ENCODE data around the gene EEF1E1.
"Not testable (repeated sequence)": the region's sequence is repeated elsewhere in the genome, so short reads cannot be mapped to it uniquely, and the experiment has no call there.

EEF1E1 gene

DNA sequence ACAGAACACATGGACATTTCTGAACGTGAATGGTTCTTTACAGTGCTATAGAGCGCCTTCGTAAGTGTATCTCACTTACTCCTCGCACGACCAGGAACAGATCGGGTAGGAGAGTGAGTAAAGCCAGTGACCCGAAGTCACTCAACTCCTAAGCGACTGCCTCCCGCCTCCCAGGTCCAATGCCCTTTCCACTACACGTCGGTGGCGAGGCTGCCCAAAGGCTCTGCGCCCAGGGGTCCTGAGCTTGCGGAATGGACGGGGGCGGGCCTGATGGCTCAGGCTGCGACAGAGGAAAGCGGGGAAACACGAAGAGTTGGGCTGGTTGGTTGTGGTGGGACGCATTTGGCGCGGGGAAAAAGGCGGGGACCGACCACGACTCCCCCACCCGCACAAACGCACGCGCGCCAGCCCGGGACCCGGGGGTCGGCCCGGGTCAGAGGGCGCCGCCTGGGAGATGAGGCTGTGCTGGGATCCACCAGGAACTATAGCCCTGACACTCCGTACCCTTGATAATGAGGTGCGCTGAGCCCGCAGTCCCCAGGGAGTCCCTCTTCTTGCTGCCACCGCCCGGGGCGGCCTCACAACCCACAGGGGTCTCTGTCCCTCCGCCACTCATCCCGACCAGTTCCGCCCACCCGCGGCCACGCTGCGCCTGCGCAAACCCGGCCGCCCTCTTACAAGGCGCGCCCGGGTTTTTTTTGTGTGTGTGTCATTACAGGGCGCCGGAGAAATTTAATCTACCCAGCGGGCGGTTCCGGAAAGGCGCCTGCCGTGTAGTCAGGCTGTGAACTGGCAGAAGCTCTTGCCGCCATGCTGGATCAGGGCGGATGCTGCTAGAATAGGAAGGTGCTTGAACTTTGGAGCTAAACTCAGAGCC lies 38.3 kb downstream of the EEF1E1 start, which contains the start of gene BLOC1S5:
Gene BLOC1S5 (minus strand): TSS at position 629 of the 877 bp plus-strand sequence. CDS start 13 bp downstream, at position 616.
- DNase-seq (ENCODE audit: low read depth) = peak; percentile 96

DNA sequence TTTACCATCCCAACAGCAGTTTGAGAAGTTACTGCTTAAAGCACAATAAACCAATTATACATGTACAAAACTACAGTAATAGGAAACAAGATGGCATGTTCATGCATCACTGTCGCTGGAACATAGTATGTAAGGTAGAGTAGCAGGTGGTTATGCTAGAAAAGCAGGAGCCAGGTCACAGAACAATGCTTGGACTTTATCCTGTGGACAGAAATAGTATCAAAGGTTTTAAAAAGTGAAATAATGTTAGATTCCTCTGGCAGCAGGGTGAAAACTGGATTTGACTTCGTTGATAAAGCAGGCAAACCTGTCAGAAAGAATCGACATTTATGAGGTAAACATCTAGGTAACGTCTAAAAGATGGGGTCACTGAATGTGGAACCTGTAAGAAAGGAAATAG lies 40.6 kb downstream of the EEF1E1 start:
- DNase-seq (ENCODE audit: low read depth) = no peak

DNA sequence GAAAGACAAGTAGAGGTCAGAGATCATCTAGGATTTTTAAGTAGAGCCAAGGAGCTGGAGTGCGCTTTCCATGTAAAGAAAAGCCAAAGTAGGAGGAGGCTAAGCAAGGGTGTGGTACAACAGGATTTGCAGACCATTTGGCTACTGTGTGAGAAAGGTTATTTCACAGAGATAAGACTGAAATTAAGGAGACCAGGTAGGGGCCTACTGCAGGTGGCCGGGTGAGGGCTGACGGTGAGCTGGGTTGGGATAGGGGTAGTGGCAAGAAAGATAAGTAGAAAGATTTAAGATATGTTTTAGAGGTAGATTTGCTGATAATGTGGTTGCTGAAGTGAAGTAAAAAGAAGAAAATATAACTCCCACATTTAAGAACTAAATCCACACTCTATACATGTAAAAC lies 42.0 kb downstream of the EEF1E1 start:
- DNase-seq (ENCODE audit: low read depth) = no peak

DNA sequence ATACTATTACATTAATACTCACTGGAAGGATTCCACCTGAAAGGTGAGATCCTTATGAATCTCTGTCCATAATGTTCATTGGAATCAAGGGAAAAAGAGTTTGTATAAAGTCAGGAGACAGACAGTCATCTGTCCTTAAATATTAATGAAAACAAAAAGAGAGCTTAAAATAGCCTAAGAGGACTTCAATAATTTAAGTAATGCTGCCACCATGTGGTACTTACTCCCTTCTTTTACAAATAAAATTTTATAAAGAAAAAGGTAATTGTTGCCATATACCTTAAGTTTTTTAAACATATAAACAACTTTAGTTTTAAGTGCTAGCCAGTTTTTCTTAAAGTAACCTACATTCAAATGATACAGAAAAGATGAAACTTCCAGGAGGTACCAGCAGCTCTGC lies 43.2 kb downstream of the EEF1E1 start:
- no peak for DNase-seq (ENCODE audit: low read depth)

DNA sequence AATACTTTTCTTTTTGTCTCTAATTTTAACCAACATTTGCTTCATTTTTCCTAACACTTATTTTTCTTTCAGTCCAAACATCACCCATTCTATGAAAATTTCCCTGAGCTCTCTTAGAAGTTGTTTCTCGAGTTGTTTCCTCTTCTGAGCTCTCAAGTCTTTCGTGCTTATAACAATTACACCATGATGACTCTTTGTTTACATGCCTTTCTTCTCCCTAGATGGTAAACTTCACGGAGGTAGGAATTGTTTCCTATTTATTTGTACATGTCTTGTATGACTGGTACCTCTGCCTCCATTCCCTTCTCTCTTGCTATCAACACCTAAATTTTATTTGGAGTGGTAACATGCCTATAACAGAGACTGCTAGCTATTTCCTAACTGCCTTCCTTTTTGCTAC lies 44.6 kb downstream of the EEF1E1 start:
- no peak for DNase-seq (ENCODE audit: low read depth)

DNA sequence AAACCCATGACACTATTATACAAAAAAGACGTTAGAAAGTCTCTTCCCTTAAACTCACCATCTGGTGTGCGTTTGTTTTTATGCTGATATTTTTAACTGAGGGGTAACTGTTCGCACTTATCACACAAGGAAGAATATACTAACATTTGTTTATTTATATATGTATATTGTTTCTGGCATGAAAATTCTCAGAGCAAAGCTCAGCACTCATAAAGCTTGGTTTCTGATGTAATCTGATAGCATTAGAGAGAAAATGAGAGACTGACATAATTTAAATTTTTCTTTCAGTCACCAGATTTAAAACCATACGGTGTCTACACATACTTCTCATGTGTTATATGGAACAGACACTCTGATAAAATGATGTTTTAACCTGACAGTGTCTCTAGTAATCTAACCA lies 45.1 kb downstream of the EEF1E1 start:
- no peak for DNase-seq (ENCODE audit: low read depth)

DNA sequence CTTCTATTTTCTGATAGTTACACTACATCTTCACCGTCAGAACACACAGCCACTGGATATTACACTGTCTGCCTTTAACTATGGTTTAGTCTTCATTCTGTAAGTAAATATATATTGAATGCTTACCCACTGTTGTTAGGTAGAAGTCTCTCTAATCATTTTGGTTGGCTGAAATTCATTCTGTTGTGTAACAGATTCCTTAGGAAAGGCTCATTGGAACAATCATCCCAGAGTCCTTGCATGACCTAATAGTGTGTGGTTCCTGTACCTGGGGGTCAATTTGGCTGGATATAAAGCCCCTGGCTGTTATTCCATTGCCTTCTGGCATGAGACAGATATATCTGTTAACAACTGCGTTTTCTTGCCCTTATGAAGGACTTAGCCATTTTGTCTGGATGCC lies 48.1 kb downstream of the EEF1E1 start:
- DNase-seq (ENCODE audit: low read depth) = no peak

DNA sequence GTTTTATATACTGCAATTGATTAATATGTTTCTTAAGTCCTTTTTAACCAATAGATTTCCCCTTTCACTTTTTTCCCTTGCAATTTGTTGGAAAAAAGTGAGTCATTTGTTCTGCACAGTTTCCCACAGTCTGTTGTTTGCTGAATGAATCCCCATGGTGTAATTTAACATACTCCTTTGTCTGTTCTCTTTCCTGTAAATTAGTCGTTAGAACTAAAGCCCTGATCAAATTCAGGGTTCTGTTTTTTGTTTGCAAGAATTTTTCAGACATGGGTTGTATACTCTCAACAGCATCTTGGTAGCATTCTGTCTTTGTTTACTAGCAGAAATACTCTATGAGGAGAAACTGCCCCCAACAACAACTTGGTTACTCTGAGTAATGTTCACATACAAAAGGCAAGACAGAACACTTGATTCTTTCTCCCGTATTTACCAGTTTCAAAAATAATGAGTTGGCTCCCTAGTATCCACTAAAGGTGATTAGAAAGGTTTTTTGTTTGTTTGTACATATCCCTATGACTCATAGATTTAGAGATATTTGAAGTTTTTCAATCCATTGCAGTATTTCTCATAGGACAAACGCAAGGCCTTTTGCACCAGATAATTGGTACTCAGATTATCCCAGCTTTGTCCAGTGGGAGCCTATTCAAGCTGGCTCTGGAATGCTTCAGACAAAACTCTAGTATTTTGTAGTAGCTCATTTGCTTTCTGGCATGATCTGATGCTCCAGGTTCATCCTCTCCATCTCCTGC lies 54.6 kb downstream of the EEF1E1 start:
- DNase-seq (ENCODE audit: low read depth) = no peak

DNA sequence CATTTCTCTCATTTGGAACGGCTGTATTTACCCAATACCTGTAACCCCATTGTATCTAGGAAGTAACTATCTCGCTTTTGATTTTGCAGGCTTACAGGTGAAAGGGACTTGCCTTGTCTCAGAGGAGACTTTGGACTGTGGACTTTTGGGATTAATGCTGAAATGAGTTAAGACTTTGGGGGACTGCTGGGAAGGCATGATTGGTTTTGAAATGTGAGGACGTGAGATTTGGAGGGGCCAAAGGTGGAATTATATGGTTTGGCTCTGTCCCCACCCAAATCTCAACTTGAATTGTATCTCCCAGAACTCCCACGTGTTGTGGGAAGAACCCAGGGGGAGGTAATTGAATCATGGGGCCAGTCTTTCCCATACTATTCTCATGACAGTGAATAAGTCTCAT lies 56.6 kb downstream of the EEF1E1 start:
- DNase-seq (ENCODE audit: low read depth) = not testable (repeated sequence)

DNA sequence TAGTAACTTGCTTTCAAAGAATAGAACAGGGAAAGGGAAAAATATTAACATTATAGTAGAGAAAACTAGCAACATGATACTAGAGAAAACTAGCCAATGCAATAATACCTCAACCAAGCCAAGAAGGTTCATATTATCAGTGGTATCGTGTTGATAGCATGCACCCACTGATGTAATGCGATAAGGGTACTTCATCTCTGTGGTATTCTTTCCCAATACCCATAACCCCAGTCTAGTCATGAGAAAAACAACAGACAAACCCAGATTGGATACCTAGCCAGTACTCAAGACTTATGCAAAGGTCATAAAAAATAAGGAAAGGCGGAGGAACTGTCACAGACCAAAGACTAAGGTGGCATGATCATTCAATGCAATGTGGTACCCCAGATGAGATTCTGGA lies 59.1 kb downstream of the EEF1E1 start:
- DNase-seq (ENCODE audit: low read depth) = no peak

DNA sequence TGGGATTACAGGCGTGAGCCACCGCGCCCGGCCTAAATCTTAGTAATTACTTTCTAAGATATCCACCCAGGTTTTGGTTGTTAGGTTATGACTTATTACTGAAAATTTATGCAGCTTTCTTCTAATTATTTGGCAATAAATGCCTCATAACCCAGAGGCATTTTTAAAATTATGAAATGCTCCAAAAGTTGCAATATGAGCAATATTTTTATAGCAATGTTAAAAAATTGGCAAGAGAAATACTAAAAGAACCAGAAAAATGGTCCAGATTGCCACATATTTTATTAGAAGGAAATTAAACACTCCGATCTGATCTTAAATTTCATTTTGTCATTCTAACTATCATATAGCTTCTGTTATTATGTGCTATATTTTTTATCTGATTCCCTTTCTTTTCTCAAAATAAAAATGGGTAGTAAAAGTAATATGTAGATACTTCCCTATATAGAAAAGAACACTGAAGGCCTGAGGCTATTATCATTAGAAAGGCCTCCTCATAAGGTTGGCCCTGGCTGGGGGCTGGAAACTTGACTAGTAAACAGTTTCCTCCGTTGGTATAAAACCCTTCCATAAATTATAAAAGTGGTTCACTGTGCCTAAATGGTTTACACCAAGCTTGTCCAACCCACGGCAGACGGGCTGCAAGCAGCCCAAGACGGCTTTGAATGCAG lies 60.3 kb downstream of the EEF1E1 start:
- DNase-seq (ENCODE audit: low read depth) = no peak

DNA sequence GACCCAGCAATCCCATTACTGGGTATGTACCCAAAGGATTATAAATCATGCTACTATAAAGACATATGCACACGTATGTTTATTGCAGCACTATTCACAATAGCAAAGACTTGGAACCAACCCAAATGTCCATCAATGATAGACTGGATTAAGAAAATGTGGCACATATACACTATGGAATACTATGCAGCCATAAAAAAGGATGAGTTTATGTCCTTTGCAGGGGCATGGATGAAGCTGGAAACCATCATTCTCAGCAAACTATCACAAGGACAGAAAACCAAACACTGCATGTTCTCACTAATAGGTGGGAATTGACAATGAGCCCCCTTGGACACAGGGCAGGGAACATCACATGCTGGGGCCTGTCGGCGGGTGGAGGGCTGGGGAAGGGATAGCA lies 68.2 kb downstream of the EEF1E1 start:
- not testable (repeated sequence) for DNase-seq (ENCODE audit: low read depth)

DNA sequence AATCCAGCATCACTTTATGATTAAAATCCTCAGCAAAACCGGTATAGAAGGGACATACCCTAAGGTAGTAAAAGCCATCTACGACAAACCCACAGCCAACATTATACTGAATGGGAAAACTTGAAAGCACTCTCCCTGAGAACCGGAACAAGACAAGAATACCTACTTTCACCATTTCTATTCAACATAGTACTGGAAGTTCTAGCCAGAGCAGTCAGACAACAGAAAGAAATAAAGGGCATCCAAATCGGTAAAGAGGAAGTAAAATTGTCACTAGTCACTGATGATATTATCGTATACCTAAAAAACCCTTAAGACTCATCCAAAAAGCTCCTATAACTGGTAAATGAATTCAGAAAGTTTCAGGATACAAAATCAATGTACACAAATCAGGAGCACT lies 71.4 kb downstream of the EEF1E1 start:
- DNase-seq (ENCODE audit: low read depth) = no peak

Data from stimulated activated CD8-positive, alpha-beta memory T cell treated with anti-CD3 and anti-CD28 coated beads, Interleukin-12 subunit alpha, Interleukin-12 subunit beta, amount 100 ng/mL, for 1 hour (primary cell).